HG02759 (cell line): ENCODE results near the gene ITPA.
"Not testable (repeated sequence)": the region's sequence is repeated elsewhere in the genome, so short reads cannot be mapped to it uniquely, and the experiment has no call there.

ENCODE experiments used
- ATAC-seq: cut with Tn5 transposase; IDR thresholded peaks from one replicate; pipeline ENCODE4 v1.9.1; 2021; ENCODE audit warnings: mild to moderate bottlenecking, moderate library complexity; ENCODE audit not compliant: unreplicated experiment

Gene ITPA

GRCh38 chr20:3199206-3199605 lies 10.1 kb upstream of the ITPA start:
- ATAC-seq, result no peak

DNA sequence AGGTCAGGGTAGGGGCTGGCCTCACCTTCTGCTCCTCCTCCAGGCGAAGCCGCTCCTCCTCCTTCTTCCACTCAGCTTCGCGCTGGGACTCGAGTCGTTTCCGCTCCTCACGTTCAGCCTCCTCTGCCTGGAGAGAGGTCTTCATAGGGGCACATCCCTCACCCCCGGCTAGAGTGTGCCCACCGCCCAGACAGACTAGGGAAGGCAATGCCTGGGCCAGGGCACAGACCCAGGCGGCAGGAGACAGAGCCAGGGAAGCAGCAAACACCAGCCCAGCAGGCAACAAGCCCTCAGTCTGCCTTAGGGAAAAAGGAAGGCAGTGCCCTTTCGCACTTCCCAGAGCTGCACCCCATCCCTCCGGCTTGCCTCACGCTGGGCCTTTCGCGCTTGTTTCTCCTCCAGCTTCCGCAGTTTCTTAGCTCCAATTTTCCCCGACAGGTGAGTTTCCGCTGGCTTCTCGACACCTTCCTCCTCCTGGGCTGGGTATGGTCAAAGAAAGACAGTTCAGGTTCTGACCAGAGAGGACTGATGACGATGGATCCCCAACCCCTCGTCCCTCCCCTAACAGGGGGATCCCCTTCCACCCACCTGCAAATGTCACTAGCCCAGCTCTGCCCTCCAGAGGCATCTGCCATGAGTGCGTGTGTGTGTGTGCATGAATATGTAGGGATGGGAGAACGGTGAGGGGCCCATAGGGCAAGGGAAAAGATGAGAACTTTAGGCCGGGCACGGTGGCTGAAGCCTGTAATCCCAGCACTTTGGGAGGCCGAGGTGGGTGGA lies 9.1 kb upstream of the ITPA start:
- no peak for ATAC-seq

GRCh38 chr20:3202965-3203314 lies 6.4 kb upstream of the ITPA start:
- ATAC-seq, result no peak

GRCh38 chr20:3203315-3204123 lies 5.8 kb upstream of the ITPA start:
- ATAC-seq, result peak; percentile 25

- ATAC-seq, result peak; percentile 85
These were observed 5.0 kb upstream of the ITPA start, which contains the start of gene DDRGK1 for GRCh38 chr20:3204124-3204794. Gene DDRGK1, minus strand, starts transcription at chr20:3204682. Its CDS starts 55 bp downstream, at chr20:3204627.

DNA sequence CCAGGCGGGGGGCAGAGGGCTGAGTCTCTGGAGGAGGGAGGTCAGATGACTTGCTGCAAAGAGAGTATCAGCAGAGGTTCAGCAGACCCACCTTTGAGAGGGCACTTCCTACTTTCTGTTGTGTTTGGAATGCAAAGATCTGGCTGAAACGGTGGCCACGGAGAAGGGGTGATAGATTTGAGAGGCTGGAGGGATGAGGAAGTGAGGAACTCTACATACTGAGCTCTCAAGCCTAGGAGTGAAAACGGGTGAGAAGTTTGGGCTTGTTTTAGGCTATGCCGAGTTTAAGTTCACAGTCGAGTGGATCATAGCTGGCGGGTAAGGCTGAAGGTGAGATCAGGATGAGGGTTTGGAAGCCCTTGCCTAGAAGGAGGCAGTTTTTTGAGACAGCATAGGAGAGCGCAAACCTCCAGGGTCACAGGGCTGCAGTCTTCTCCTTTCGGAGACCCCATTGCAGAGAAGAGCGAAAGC lies 477 bp upstream of the ITPA start:
- ATAC-seq, result no peak

- ATAC-seq, result peak; percentile 4
These were observed 634 bp downstream of the ITPA start for GRCh38 chr20:3209946-3210317.

GRCh38 chr20:3210346-3210745 lies 1.0 kb downstream of the ITPA start:
- no peak for ATAC-seq

DNA sequence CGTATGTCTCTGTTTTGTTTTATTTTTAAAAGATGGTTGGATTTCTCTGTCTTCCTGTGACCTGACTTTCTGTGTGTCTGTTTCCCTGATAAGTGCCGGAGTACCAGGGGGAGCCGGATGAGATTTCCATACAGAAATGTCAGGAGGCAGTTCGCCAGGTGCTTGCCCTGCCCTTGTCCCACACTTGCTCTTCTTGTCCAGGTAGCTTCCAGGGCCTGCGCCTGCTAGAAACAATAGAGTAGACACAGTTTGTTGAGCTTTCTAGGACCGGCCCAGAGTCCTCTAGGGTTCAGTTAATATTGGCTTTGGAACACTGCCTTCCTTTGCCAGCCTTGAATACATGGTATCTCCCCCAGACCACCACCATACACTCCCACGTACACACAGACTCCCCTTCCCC lies 3.9 kb downstream of the ITPA start:
- no peak for ATAC-seq

GRCh38 chr20:3215359-3215917 lies 6.1 kb downstream of the ITPA start:
- not testable (repeated sequence) for ATAC-seq

GRCh38 chr20:3218307-3218988 lies 9.2 kb downstream of the ITPA start:
- no peak for ATAC-seq

- no peak for ATAC-seq
These were observed 12.3 kb downstream of the ITPA start for GRCh38 chr20:3221398-3222226.

- peak; percentile 70 for ATAC-seq
These were observed 13.6 kb downstream of the ITPA start for GRCh38 chr20:3222635-3223600.

DNA sequence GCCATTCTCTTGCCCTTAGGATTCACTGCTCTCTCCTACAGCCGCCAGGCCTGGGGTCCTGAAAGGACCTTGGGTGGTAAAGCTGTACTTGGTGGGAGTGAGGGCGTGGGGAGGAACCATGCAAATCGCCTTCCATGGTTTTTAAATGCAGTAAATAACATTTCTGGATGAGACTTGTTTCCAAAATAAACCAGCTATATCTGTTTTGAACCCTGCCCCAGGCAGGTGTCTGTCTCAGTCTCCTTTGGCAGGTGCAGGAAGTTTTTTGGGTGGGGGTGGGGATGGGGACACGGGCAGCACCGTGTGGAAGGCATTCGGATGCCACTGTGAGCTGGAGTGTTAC lies 14.3 kb downstream of the ITPA start:
- no peak for ATAC-seq

- no peak for ATAC-seq
These were observed 14.8 kb downstream of the ITPA start for GRCh38 chr20:3223994-3224680.

DNA sequence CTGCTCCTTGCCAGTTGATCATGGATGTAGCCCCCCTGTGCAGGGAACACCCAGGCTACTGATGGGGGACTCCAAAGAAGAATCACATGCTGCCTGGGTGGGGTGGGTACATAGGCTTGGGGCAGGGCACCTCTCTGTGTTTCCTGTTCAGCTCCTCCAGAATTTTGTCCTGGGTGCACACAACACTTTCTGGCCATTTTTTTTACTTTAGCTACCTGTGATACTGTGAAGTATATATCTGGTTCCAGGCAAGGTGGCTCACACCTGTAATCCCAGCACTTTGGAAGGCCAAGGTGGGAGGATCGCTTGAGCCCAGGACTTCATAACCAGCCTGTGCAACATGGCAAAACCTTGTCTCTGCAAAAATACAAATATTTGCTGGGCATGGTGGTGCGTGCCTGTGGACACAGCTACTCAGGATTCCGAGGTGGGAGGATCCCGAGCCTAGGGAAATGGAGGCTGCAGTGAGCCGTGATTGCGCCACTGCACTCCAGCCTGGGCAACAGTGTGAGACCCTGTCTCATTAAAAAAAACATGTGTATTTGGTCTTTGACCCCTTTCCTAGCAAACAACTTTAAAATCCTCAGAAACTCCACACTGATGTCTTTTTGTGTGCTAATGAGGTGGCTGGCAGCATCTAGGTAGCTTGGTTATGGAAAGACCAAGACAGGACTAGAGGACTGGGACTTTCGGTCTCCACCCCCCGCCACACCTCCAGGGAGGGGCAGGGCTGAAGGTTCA lies 15.6 kb downstream of the ITPA start:
- ATAC-seq, result no peak

GRCh38 chr20:3226093-3226492 lies 16.8 kb downstream of the ITPA start:
- no peak for ATAC-seq
